ENCODE measurements around the gene PANK1. TPM values are rescaled to one million over a fixed set of nuclear protein-coding genes. Genes with fewer than 3 reads are reported as not detected.

Gene PANK1
- total RNA-seq, 1 donor from 2014 or later = 7.8 TPM

DNA sequence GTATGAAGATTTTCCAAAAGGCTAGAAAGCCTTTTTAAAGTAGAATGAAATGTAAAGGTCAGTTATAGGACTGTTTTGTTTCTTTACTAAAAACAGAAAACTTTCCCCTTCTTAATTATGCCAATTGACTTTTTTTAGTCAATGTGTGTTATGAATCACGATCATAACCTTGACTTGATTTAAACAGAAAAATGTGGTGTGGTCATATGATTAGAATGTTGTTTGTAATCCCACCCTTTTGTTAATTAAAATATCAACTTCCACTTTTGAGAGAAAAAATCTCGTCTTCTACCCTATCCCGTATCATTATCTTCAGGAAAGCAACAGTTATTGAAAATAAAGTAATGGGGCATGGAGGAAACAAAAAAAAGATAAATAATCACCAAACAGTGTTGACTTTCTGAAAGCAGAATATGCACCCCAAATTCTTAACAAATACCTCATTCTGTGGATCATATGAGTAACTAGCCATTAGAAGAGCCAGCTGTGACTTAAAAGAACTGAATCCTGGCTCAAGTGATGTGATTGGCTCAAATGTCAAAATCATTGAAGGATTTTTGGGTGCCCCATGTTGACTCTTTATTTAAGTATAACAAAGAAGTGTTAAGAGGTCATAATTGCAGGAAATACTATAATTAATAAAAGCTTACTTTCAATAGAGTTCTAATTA lies 77.3 kb downstream of the PANK1 start:
- H3K4me3 ChIP-seq (ENCODE audit: low read depth, low read length) = no peak overlapping the region
- TF ChIP-seq, protein P1, sequence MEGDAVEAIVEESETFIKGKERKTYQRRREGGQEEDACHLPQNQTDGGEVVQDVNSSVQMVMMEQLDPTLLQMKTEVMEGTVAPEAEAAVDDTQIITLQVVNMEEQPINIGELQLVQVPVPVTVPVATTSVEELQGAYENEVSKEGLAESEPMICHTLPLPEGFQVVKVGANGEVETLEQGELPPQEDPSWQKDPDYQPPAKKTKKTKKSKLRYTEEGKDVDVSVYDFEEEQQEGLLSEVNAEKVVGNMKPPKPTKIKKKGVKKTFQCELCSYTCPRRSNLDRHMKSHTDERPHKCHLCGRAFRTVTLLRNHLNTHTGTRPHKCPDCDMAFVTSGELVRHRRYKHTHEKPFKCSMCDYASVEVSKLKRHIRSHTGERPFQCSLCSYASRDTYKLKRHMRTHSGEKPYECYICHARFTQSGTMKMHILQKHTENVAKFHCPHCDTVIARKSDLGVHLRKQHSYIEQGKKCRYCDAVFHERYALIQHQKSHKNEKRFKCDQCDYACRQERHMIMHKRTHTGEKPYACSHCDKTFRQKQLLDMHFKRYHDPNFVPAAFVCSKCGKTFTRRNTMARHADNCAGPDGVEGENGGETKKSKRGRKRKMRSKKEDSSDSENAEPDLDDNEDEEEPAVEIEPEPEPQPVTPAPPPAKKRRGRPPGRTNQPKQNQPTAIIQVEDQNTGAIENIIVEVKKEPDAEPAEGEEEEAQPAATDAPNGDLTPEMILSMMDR (conservative IDR thresholded peaks at IDR 0.05; ENCODE audit: low read depth, low read length) = no peak
- no peak for DNase-seq (ENCODE audit: low read depth)

DNA sequence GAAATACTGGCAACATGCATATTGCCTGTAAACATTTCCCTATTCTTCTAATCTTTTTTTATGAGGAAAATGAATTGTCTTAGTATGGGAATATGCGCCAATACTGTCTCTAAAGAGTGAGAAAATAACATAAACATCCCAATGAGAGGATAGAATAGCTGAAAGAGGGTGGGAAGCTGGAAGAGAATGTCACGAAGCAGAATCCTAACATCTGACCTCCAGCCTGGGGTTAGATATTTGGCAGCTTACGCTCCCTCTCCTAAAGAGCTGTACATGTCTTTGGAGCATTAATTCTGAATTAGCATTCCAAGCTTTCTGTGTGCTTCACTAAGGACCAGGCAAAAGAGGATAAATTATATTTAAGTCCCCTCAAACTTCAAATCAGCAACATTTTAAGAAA lies 78.0 kb downstream of the PANK1 start:
- no peak for DNase-seq (ENCODE audit: low read depth)
- no peak overlapping the region for H3K4me3 ChIP-seq (ENCODE audit: low read depth, low read length)
- TF ChIP-seq, protein P1 (conservative IDR thresholded peaks at IDR 0.05; ENCODE audit: low read depth, low read length) = no peak

DNA sequence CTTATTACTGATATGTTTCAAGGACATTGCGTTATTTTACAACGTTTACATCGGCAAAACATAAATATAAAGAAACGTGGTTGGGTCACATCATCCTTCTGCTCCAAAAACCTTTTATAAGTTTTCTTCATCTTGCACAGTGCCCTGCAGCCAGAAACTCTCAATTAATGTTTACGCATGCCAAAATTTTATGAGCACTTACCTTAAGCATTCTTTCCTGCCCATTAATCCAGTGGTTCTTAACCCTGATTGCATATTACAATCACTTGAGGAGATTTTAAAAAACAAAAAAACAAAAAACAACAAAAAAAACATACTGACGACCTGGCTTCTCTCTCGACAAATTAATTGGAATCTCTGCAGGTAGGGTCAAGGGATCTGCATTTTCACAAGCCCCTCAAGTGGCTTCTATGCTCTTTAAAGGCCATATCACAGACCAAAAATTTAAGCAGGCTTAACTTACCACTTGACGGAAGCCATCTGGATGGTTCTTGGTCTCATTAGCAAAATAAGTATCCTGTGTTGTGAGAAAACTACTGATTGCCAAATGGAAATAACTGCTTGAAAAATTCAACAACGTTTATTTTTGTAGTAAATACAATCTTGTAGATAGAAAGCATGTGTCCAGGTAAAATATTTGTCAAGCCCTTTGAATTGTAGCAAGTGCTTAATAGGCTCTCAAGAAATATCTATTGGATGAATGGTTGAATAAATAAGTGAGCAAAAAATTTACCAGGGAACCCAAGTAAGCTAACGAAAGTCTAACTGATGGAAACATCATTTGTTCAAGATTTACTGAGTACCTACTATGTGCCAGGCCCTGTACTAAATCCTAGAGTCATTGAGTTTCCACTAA lies 78.7 kb downstream of the PANK1 start:
- no peak for DNase-seq (ENCODE audit: low read depth)
- H3K4me3 ChIP-seq (ENCODE audit: low read depth, low read length) = no peak overlapping the region
- TF ChIP-seq, protein P1 (conservative IDR thresholded peaks at IDR 0.05; ENCODE audit: low read depth, low read length) = no peak

DNA sequence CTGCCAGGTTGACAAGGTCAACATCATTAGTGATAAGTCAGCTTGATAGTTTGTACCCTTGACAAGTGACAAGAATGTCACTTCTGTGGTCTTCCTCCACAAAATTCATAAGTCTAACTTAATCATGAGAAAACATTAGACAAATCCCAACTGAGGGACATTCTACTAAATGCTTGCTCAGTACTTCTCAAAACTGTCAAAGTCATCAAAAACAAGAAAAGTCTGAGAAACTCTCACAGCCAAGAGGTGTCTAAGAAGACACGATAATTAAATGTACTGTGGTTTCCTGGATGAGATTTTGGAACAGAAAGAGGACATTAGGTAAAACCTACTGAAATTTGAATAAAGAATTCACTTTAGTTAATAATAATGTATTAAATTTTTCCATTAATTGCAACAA lies 79.9 kb downstream of the PANK1 start:
- DNase-seq (ENCODE audit: low read depth) = no peak
- H3K4me3 ChIP-seq (ENCODE audit: low read depth, low read length) = no peak overlapping the region
- TF ChIP-seq, protein P1 (conservative IDR thresholded peaks at IDR 0.05; ENCODE audit: low read depth, low read length) = no peak

DNA sequence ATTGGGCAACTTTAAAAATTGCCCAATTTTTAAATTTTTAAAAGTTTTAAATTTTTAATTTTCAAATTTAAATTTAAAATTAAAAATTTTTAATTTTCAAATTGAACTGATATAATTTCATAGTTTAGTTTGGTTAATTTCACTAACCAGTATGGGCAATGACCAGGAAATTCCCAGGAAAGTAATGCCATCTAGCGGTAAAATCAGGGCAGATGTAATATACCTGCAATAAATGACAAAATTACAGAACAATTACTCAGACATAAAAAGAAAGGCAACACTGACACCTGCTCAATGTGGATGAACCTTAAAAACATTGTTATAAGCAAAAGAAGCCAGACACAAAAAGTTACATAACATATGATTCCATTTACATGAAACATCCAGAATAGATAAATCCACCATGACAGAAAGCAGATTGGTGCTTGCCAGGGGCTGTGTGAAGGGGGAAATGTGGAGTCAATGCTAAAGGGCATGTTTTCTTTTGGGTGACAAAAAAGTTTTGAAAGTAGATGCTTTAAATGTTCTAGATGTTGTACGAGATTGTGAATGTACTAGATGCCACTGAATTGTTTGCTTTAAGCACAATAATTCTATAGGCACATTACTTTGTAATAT lies 81.1 kb downstream of the PANK1 start:
- TF ChIP-seq, protein P1 (conservative IDR thresholded peaks at IDR 0.05; ENCODE audit: low read depth, low read length) = peak; percentile 72
- no peak for DNase-seq (ENCODE audit: low read depth)
- no peak overlapping the region for H3K4me3 ChIP-seq (ENCODE audit: low read depth, low read length)

DNA sequence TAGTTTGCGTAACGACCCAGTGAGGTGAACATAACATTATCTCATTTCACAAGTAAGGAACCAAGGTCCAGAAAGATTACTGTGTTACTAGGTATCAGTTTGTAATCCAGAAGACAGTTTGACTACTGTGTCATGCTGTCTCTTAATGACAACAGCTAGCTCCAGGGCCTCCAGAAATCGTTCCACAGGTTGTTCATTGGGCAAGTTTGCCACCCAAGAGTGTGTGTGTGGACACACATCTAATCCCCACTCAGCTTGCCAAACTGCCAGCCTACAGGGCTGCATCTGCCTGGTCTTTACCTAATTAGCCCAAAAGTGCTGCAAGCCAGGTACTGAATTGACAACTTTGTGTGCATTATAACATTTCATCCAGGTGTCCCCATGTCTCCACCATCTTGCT lies 81.7 kb downstream of the PANK1 start:
- TF ChIP-seq, protein P1 (conservative IDR thresholded peaks at IDR 0.05; ENCODE audit: low read depth, low read length) = no peak
- DNase-seq (ENCODE audit: low read depth) = no peak
- H3K4me3 ChIP-seq (ENCODE audit: low read depth, low read length) = no peak overlapping the region
